AML-193 (cell line): ENCODE measurements around the gene MS4A6A.

Experiments used
- DNase-seq, 2 experiments: peaks; one replicate each; lab custom pipeline; 2025; lab: John Stamatoyannopoulos, UW

MS4A6A gene

DNA sequence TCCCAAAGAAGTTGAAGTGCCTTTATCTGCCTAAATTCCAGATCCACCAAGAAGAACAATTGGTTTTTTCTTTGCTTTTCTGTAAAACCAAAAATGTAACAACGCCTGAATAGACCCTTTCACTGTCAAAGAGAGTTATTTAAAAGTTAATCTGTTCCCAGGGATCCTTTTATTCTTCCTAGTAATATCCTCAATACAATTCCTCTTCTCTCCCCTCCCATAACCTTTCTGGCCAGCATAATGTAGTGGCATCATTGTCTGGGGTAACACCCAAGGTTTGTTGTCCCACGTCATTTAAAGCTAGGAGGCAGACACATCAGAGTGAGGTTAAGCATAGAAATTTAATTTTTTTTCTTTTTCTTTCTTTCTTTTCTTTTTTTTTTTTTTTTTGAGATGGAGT lies 54.5 kb downstream of the MS4A6A start:
- no peak for DNase-seq

DNA sequence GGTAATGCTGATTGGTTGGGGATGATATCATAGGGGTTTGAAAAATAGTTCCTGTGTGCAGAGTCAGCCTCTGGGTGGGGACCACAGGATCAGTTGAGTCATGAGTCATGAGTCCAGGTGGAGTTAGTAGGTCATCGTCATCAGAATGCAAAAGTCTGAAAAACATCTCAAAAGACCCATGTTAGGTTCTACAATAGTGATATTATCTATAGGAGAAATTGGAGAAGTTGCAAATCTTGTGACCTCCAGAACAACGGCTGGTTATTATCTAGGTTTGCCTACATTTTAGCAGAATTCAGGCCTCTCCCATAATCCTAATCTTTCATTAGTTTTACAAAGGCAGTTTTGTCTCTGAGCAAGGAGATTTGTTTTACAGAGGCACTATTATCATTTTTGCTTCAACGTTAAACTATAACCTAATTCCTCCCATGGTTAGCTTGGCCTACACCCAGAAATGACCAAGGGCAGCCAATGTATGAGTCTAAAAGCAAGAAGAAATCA lies 55.5 kb downstream of the MS4A6A start:
- DNase-seq = no peak

DNA sequence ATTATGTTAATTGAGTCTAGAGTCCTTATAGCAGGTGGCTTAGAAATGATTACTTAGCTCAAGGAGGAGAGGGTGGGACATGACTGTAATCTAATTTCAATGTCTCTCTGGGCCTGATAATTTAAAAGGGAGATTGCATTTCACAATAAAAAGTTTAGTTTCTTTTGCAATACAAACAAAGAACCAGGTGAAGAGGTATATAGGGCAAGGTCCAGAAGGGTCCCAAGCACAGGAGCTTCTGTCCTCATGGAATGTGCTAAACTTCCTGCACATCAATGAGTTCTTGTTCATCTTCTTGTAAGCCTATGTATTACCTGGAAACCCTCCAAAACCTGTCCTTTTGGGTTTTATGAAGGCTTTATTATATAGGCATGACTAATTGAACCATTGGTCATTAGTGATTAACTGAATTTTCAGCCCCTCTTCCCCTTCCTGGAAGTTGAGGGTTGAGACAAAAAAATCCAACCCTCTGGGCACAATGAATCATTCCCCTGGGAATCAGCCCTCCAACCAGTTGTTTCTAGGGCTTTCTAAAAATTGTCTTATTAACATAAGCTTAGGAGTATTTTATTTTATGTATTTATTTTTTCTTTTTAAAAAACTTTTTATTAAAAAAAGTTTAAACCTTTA lies 56.8 kb downstream of the MS4A6A start:
- no peak for DNase-seq

DNA sequence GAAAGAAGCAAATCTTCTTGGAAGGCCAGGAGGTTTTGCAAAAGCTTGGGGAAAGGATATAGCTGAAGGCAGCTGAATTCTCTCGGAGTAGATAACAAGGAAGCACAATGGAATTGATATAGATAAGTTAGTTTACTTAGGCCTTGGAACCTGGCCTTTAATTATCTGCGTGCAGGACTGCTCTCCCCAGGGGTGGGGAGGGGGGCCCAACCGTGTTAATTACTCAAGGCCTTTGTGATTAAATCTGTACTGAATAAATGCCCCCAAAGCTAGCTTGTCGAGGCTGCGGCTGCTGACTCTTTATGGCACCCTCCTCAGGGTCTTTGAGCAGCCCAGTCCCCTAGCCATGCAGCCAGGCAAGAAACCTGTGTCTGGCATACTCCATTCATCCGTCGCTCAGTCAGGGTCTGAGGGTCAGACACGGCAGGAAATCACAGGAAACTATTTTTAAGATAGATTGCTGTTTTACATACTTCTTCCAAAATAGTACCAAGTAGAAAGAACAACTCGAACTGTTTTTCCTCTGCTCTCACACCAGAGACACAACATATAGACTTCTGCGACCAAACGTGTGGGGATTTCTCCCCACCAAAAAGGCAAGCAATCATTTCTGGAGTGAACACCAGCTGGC lies 58.0 kb downstream of the MS4A6A start:
- DNase-seq = no peak
